Measurements from ENCODE around the gene TPK1. TPM values are rescaled to one million over a fixed set of nuclear protein-coding genes. Genes with fewer than 3 reads are reported as not detected.
A peak's percentile ranks its signal among the peaks of the same experiment; 100 is the strongest.
"Not testable (repeated sequence)": the region's sequence is repeated elsewhere in the genome, so short reads cannot be mapped to it uniquely, and the experiment has no call there.

The TPK1 gene
- total RNA-seq, 3 donors from 2014 or later: 11.4 to 14.2 (median 13.3) TPM

DNA sequence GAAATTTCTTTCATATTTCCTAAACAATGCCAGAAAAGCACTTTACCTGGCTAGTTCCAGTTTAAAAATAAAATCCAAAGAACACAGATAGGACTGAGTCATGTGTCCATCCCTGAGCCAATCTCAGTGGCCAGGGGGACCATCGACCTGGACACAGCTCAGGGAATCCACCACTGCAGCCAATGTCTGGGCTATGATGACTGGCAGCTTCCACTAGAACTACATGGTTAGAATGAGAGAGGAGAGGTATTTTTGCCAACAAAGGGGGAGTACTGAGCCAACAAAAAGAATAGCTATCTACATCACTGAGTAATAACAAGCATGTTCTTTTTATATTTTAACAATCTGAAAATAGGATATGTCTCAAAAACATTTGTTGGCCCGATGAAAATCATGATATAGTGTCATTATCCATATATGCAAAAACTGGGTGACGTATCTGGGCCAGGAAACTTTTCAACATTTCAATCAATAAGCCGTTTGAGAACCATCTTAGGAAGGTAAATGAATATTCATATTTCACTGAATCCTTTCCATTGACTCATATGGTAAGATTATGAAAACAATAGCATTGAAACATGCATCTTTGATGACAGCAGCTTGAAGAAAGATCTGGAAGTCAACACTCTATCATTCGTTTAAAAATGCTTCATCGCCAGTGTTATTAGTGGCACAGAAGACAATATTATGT lies 104.0 kb downstream of the TPK1 start:
- Histone ChIP-seq H3K9me3 (no peaks in the 10 kb centered on the region), H3K4me1 (ENCODE audit: low read depth) (no peaks in the 10 kb centered on the region), H3K4me3 (no peak overlapping the region), H3K36me3 (ENCODE audit: low read depth) (no peaks in the 10 kb centered on the region)
- intact Hi-C loops (cut with DNase I, micrococcal nuclease): no loop called here
- TF ChIP-seq, protein P1, sequence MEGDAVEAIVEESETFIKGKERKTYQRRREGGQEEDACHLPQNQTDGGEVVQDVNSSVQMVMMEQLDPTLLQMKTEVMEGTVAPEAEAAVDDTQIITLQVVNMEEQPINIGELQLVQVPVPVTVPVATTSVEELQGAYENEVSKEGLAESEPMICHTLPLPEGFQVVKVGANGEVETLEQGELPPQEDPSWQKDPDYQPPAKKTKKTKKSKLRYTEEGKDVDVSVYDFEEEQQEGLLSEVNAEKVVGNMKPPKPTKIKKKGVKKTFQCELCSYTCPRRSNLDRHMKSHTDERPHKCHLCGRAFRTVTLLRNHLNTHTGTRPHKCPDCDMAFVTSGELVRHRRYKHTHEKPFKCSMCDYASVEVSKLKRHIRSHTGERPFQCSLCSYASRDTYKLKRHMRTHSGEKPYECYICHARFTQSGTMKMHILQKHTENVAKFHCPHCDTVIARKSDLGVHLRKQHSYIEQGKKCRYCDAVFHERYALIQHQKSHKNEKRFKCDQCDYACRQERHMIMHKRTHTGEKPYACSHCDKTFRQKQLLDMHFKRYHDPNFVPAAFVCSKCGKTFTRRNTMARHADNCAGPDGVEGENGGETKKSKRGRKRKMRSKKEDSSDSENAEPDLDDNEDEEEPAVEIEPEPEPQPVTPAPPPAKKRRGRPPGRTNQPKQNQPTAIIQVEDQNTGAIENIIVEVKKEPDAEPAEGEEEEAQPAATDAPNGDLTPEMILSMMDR (IDR thresholded peaks at IDR 0.05): no peak
- ATAC-seq: no peak
- DNase-seq: no peak

DNA sequence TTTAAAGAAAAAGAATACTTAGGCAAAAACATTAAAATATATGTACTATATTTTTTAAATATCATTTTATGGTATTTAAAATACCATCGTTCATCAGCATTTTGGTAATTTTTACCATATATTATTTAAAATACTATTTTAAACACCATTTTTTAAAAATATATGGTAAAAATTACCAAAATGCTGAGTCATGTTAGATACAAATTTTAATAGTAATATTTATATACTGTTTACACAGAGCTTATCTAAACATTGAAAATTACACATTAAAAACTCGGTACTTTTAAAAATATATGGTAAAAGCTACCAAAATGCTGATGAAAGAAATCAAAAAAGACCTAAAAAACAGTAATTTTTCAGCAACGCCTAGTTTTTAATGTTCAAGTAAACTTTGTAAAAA lies 105.6 kb downstream of the TPK1 start:
- H3K4me1 ChIP-seq (ENCODE audit: low read depth): no peaks in the 10 kb centered on the region
- no peak overlapping the region for H3K4me3 ChIP-seq
- H3K9me3 ChIP-seq: no peaks in the 10 kb centered on the region
- H3K36me3 ChIP-seq (ENCODE audit: low read depth): no peaks in the 10 kb centered on the region
- intact Hi-C loops (cut with DNase I, micrococcal nuclease): no loop called here
- DNase-seq (no peak), ATAC-seq (no peak)
- TF ChIP-seq, protein P1 (IDR thresholded peaks at IDR 0.05): no peak

- H3K9me3 ChIP-seq: no peaks in the 10 kb centered on the region
- ATAC-seq: no peak
- TF ChIP-seq, protein P1 (IDR thresholded peaks at IDR 0.05): no peak
- intact Hi-C loops (cut with DNase I, micrococcal nuclease): no loop called here
- no peaks in the 10 kb centered on the region for H3K36me3 ChIP-seq (ENCODE audit: low read depth)
- H3K4me1 ChIP-seq (ENCODE audit: low read depth): no peaks in the 10 kb centered on the region
- no peak overlapping the region for H3K4me3 ChIP-seq
- DNase-seq: no peak
Observed at GRCh38 chr7:144729226-144729625, 106.6 kb downstream of the TPK1 start.

GRCh38 chr7:144728551-144728950 lies 107.3 kb downstream of the TPK1 start:
- Histone ChIP-seq H3K9me3 (no peaks in the 10 kb centered on the region), H3K4me1 (ENCODE audit: low read depth) (no peaks in the 10 kb centered on the region), H3K4me3 (no peak overlapping the region), H3K36me3 (ENCODE audit: low read depth) (no peaks in the 10 kb centered on the region)
- TF ChIP-seq, protein P1 (IDR thresholded peaks at IDR 0.05): no peak
- ATAC-seq (no peak), DNase-seq (no peak)
- intact Hi-C loops (cut with DNase I, micrococcal nuclease): no loop called here

- ATAC-seq; H3K4me3 ChIP-seq; intact Hi-C loops (cut with DNase I, micrococcal nuclease); DNase-seq; H3K9me3 ChIP-seq; H3K4me1 ChIP-seq (ENCODE audit: low read depth); H3K36me3 ChIP-seq (ENCODE audit: low read depth): not testable (repeated sequence)
Observed at GRCh38 chr7:144726840-144727239, 109.0 kb downstream of the TPK1 start.

GRCh38 chr7:144725070-144725469 lies 110.8 kb downstream of the TPK1 start:
- Histone ChIP-seq H3K36me3 (ENCODE audit: low read depth) (no peaks in the 10 kb centered on the region), H3K4me3 (no peak overlapping the region), H3K4me1 (ENCODE audit: low read depth) (no peaks in the 10 kb centered on the region), H3K9me3 (no peaks in the 10 kb centered on the region)
- TF ChIP-seq, protein P1 (IDR thresholded peaks at IDR 0.05): no peak
- intact Hi-C loops (cut with DNase I, micrococcal nuclease): no loop called here
- peak; percentile 87 for ATAC-seq
- DNase-seq: no peak
